ENCODE results near the gene GAGE13. TPM values are rescaled to one million over a fixed set of nuclear protein-coding genes. Genes with fewer than 3 reads are reported as not detected.
"Not testable (repeated sequence)": the region's sequence is repeated elsewhere in the genome, so short reads cannot be mapped to it uniquely, and the experiment has no call there.

The GAGE13 gene
- total and polyA plus RNA-seq, 2 of the 4 experiments (the other 2 are of a cell fraction): not detected

DNA sequence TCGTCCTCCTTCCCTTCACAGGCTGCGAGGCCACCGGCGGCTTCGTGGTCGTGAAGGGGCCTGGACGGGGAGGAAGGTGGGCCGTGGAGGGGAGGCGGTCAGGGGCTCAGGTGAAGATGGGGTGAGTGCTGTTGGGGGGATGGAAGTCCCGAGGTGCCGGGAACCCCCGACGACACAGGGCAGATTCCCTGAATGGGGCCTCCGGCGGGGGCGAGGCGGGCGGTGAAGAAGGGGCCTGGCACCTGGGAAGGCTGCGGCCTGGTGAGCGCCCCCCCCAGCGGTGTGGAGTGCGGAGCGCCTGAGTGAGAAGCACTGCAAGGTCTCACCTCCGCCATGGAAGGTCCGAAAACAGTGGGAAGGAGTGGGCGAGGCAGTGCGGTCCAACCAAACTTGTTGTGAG is 9.1 kb upstream of the GAGE13 start:
- H3K14ac ChIP-seq (replicated peaks; ENCODE audit: low read depth, low read length); H3K27ac ChIP-seq (ENCODE audit: insufficient read depth, low read length); H3K4me2 ChIP-seq (ENCODE audit: low read depth, low read length); H2AK5ac ChIP-seq (ENCODE audit: low read depth, low read length); H3K9me1 ChIP-seq (ENCODE audit: insufficient read depth, low read length); H2BK5ac ChIP-seq (ENCODE audit: low read depth, low read length, poor library complexity, severe bottlenecking); H2AFZ ChIP-seq (replicated peaks; ENCODE audit: low read length, poor library complexity); H3K36me3 ChIP-seq (ENCODE audit: control insufficient read depth, insufficient read depth, low read length); H4K8ac ChIP-seq (ENCODE audit: low read depth in 2 of 2, low read length in 2 of 2); H3K4me3 ChIP-seq (ENCODE audit: insufficient read depth, low read depth, low read length); H3K9me3 ChIP-seq (ENCODE audit: control insufficient read depth, insufficient read depth, low read length); H3K9ac ChIP-seq (ENCODE audit: low read depth, low read length); dilution Hi-C loops (cut with HindIII; ENCODE audit: low sequenced_read_pairs, unreplicated experiment); H3K56ac ChIP-seq (ENCODE audit: extremely low read depth, insufficient read depth, low read length); H3K4ac ChIP-seq (ENCODE audit: low read depth, low read length); intact Hi-C loops (cut with micrococcal nuclease); H2BK15ac ChIP-seq (ENCODE audit: low read depth, low read length); in situ Hi-C loops (cut with MboI; ENCODE audit: low sequenced_read_pairs); H2BK120ac ChIP-seq (ENCODE audit: low read depth, low read length); H2AK9ac ChIP-seq (replicated peaks; ENCODE audit: low read depth, low read length, poor library complexity); DNase-seq; H3K23ac ChIP-seq (ENCODE audit: low read depth, low read length); POLR2A ChIA-PET (ENCODE audit: unreplicated experiment); H2BK20ac ChIP-seq (ENCODE audit: low read depth, low read length); ATAC-seq (ENCODE audit: low read depth); BruUV-seq (replicated peaks); H3K4me1 ChIP-seq (ENCODE audit: control insufficient read depth, insufficient read depth, low read length); H4K20me1 ChIP-seq (ENCODE audit: insufficient read depth, low read length); H3K27me3 ChIP-seq (ENCODE audit: control insufficient read depth, insufficient read depth, low read length); H4K5ac ChIP-seq (ENCODE audit: low read depth, low read length); H3K79me1 ChIP-seq (ENCODE audit: low read depth in 1 of 2, low read length in 2 of 2); H4K91ac ChIP-seq (ENCODE audit: insufficient read depth, low read depth, low read length); H3K18ac ChIP-seq (ENCODE audit: low read depth, low read length); CTCF ChIA-PET: not testable (repeated sequence)
- no CpG with 5 or more reads among the region's 27 CpGs for WGBS, 2 experiments (ENCODE audit: extremely low coverage in 2 of 2, insufficient read length in 1 of 2)

DNA sequence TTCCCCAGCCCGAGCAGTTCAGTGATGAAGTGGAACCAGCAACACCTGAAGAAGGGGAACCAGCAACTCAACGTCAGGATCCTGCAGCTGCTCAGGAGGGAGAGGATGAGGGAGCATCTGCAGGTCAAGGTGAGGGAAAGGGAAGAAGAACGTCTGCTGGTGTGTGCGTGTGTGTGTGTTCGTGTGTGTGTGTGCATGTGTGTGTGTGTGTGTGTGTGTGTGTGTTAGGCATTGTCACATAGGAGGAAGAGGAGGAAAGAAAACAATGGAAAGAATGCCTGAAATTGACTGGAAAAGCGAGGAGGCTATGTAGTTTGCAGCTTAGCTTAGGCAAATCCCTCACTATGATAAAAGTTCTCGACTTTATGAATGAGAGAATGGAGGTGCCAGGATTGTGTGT is 7.6 kb upstream of the GAGE13 start:
- H2BK120ac ChIP-seq (ENCODE audit: low read depth, low read length): not testable (repeated sequence)

More for the DNA sequence above, 7.6 kb upstream of the GAGE13 start:
- H4K5ac ChIP-seq (ENCODE audit: low read depth, low read length); H3K4me1 ChIP-seq (ENCODE audit: control insufficient read depth, insufficient read depth, low read length); H3K9ac ChIP-seq (ENCODE audit: low read depth, low read length); H3K79me1 ChIP-seq (ENCODE audit: low read depth in 1 of 2, low read length in 2 of 2); H4K8ac ChIP-seq (ENCODE audit: low read depth in 2 of 2, low read length in 2 of 2); H3K14ac ChIP-seq (replicated peaks; ENCODE audit: low read depth, low read length); H2AK9ac ChIP-seq (replicated peaks; ENCODE audit: low read depth, low read length, poor library complexity); H3K9me1 ChIP-seq (ENCODE audit: insufficient read depth, low read length); H3K36me3 ChIP-seq (ENCODE audit: control insufficient read depth, insufficient read depth, low read length); ATAC-seq (ENCODE audit: low read depth); dilution Hi-C loops (cut with HindIII; ENCODE audit: low sequenced_read_pairs, unreplicated experiment); H3K27ac ChIP-seq (ENCODE audit: insufficient read depth, low read length); H3K56ac ChIP-seq (ENCODE audit: extremely low read depth, insufficient read depth, low read length); H2BK15ac ChIP-seq (ENCODE audit: low read depth, low read length); H3K4ac ChIP-seq (ENCODE audit: low read depth, low read length); in situ Hi-C loops (cut with MboI; ENCODE audit: low sequenced_read_pairs); H3K23ac ChIP-seq (ENCODE audit: low read depth, low read length); intact Hi-C loops (cut with micrococcal nuclease); H2BK20ac ChIP-seq (ENCODE audit: low read depth, low read length); H2AK5ac ChIP-seq (ENCODE audit: low read depth, low read length); DNase-seq; POLR2A ChIA-PET (ENCODE audit: unreplicated experiment); H3K4me3 ChIP-seq (ENCODE audit: insufficient read depth, low read depth, low read length); H4K20me1 ChIP-seq (ENCODE audit: insufficient read depth, low read length); H4K91ac ChIP-seq (ENCODE audit: insufficient read depth, low read depth, low read length); H3K27me3 ChIP-seq (ENCODE audit: control insufficient read depth, insufficient read depth, low read length); H2AFZ ChIP-seq (replicated peaks; ENCODE audit: low read length, poor library complexity); BruUV-seq (replicated peaks); CTCF ChIA-PET; H3K4me2 ChIP-seq (ENCODE audit: low read depth, low read length); H3K9me3 ChIP-seq (ENCODE audit: control insufficient read depth, insufficient read depth, low read length); H3K18ac ChIP-seq (ENCODE audit: low read depth, low read length): not testable (repeated sequence)
- no CpG with 5 or more reads among the region's 7 CpGs for WGBS, 2 experiments (ENCODE audit: extremely low coverage in 2 of 2, insufficient read length in 1 of 2)
- peak overlapping the region; percentile 30 for H2BK5ac ChIP-seq (ENCODE audit: low read depth, low read length, poor library complexity, severe bottlenecking)
